ENCODE measurements around the gene OCA2.

DNA sequence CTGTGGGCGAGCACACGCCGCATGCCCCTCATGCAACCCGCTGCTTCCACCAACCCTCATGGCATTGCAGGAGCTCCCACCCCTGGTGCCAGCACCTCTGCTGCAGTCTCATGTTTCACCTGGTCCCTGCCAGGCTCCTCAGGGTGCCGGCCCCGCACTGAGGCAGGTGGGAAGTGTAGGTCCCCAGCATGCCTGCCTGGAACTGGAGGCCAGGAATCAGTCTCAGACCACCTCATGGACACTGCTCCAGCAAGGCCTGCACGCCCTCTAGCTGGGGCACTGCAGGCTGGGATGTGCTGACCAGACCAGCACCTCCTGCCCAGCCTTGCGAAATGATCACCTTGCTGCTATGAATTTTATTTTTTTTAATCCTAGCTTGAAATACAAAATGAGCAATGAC, 39.1 kb downstream of the OCA2 start:
- TF ChIP-seq YY1 (IDR thresholded peaks at IDR 0.05; ENCODE audit: insufficient read depth, insufficient read length) = no peak
- TF ChIP-seq SUZ12 (IDR thresholded peaks at IDR 0.05; ENCODE audit: extremely low read depth, insufficient read depth, insufficient read length) = no peak
- no peak for TF ChIP-seq ZNF274 (IDR thresholded peaks at IDR 0.05; ENCODE audit: low read depth, low read length)

Data from NT2/D1 (cell line).